DOHH2 (cell line): ENCODE data around the gene TTC19.

Experiments used
- H3F3A ChIP-seq: fragments of 200-600 bp; sonication (generic), shearing (Covaris generic); 2 replicates; pipeline ENCODE4 v1.6.0; 2016; ENCODE audit warnings: antibody characterized with exemption, mild to moderate bottlenecking; ENCODE audit not compliant: control insufficient read depth, insufficient read depth
- H3K27ac ChIP-seq: fragments of 200-600 bp; sonication (generic); 2 replicates; pipeline ENCODE4 v1.5.1; 2014; ENCODE audit warnings: low read depth, mild to moderate bottlenecking, low read length, moderate library complexity
- H3K27me3 ChIP-seq: fragments of 200-600 bp; sonication (generic); 2 replicates; pipeline ENCODE4 v1.6.1; 2014; ENCODE audit warnings: mild to moderate bottlenecking, low read length, mixed read lengths; ENCODE audit not compliant: control insufficient read depth
- H3K36me3 ChIP-seq: fragments of 200-600 bp; sonication (generic); 2 replicates; pipeline ENCODE4 v1.6.1; 2014; ENCODE audit warnings: mild to moderate bottlenecking, low read length, moderate library complexity, mixed read lengths; ENCODE audit not compliant: control insufficient read depth
- H3K4me1 ChIP-seq: fragments of 200-600 bp; sonication (generic); 2 replicates; pipeline ENCODE4 v1.6.1; 2014; ENCODE audit warnings: mild to moderate bottlenecking, low read length, mixed read lengths; ENCODE audit not compliant: control insufficient read depth
- H3K4me2 ChIP-seq: fragments of 200-600 bp; sonication (generic); 2 replicates; pipeline ENCODE4 v1.6.0; 2014; ENCODE audit warnings: mild to moderate bottlenecking, low read length, moderate library complexity
- H3K4me3 ChIP-seq: fragments of 200-600 bp; sonication (generic); 2 replicates; pipeline ENCODE4 v1.5.1; 2014; ENCODE audit warnings: mild to moderate bottlenecking, low read length, mixed read lengths
- H3K79me2 ChIP-seq: fragments of 200-600 bp; sonication (generic); 2 replicates; pipeline ENCODE4 v1.6.1; 2014; ENCODE audit warnings: mild to moderate bottlenecking, low read length, mixed read lengths; ENCODE audit not compliant: control insufficient read depth
- H3K9me2 ChIP-seq: fragments of 200-600 bp; sonication (generic); replicated peaks from 2 replicates; pipeline ENCODE4 v1.6.1; 2014; ENCODE audit warnings: mild to moderate bottlenecking, low read length, mixed read lengths; ENCODE audit not compliant: control insufficient read depth
- H3K9me3 ChIP-seq: fragments of 200-600 bp; sonication (generic); 2 replicates; pipeline ENCODE4 v1.6.1; 2014; ENCODE audit warnings: antibody characterized with exemption, low read length, mixed read lengths; ENCODE audit not compliant: control insufficient read depth, insufficient read depth
- H4K20me1 ChIP-seq: fragments of 200-600 bp; sonication (generic); 2 replicates; pipeline ENCODE4 v1.6.0; 2014; ENCODE audit warnings: low read depth, mild to moderate bottlenecking, antibody characterized with exemption, low read length, moderate library complexity; ENCODE audit not compliant: control insufficient read depth, insufficient read depth
- CTCF ChIP-seq: fragments of 200-600 bp; sonication (generic); IDR thresholded peaks from one replicate; pipeline ENCODE4 v1.5.1; 2014; ENCODE audit warnings: antibody characterized with exemption, mild to moderate bottlenecking, low read depth, low read length; ENCODE audit not compliant: poor library complexity, severe bottlenecking
- EZH2phosphoT487 ChIP-seq: fragments of 200-600 bp; sonication (generic); IDR thresholded peaks from 2 replicates; pipeline ENCODE4 v1.6.1; 2017; ENCODE audit warnings: borderline replicate concordance, mild to moderate bottlenecking, antibody characterized with exemption, low read length, moderate library complexity, mixed read lengths

The TTC19 gene

GRCh38 chr17:16027708-16028584 is 28.3 kb downstream of the TTC19 start:
- no peak for TF ChIP-seq EZH2phosphoT487
- no peak for TF ChIP-seq CTCF
- Histone ChIP-seq H3K4me1 (no peaks in the 10 kb centered on the region), H3K4me3 (no peak overlapping the region), H4K20me1 (no peaks in the 10 kb centered on the region), H3K27me3 (no peaks in the 10 kb centered on the region), H3K79me2 (peaks cover 14% of the 10 kb centered on the region), H3F3A (peaks cover 11% of the 10 kb centered on the region), H3K9me3 (no peaks in the 10 kb centered on the region), H3K27ac (no peak overlapping the region), H3K36me3 (peaks cover 93% of the 10 kb centered on the region), H3K4me2 (no peak overlapping the region), H3K9me2 (no peaks in the 10 kb centered on the region)

DNA sequence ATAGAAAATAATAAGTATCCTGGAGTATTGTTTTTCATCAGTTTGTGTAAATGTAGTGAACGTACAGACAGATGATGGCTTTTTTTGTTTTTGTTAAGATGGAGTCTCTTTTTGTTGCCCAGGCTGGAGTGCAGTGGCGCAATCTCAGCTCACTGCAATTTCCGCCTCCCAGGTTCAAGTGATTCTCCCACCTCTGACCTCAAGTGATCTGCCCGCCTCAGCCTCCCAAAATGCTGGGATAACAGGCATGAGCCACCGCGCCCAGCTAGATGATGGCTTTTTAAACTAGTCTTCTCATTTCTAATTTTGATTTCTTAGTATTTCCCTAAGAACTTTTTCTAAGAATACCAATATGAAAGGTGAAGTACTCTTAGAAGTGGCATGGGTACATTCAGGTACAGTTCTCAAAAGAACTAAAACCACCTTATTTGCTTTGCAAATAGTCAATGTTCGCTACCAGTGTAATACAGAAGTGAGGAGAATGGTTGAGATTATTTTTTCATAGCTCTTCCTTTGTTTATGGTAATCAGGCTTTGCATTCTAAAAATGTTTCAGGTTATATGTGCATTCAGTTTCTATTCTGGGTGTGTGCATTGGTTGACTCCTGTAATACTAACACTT is 34.2 kb downstream of the TTC19 start:
- Histone ChIP-seq H3K79me2 (no peaks in the 10 kb centered on the region), H3K4me2 (no peak overlapping the region), H3K36me3 (peaks cover 95% of the 10 kb centered on the region), H3K9me2 (no peaks in the 10 kb centered on the region), H3K27me3 (no peaks in the 10 kb centered on the region), H3K27ac (no peak overlapping the region), H3K4me3 (no peak overlapping the region), H3F3A (peaks cover 8% of the 10 kb centered on the region), H3K4me1 (peaks cover 14% of the 10 kb centered on the region), H4K20me1 (no peaks in the 10 kb centered on the region), H3K9me3 (no peaks in the 10 kb centered on the region)
- TF ChIP-seq CTCF (no peak), EZH2phosphoT487 (no peak)

GRCh38 chr17:16036261-16036660 is 36.6 kb downstream of the TTC19 start:
- Histone ChIP-seq H4K20me1 (no peaks in the 10 kb centered on the region), H3K79me2 (no peaks in the 10 kb centered on the region), H3K36me3 (peaks cover 87% of the 10 kb centered on the region), H3K4me2 (no peak overlapping the region), H3F3A (peaks cover 3% of the 10 kb centered on the region; the same call in 1 of the 2 replicates), H3K9me3 (no peaks in the 10 kb centered on the region), H3K9me2 (no peaks in the 10 kb centered on the region), H3K27me3 (no peaks in the 10 kb centered on the region), H3K27ac (no peak overlapping the region), H3K4me1 (peaks cover 14% of the 10 kb centered on the region), H3K4me3 (no peak overlapping the region)
- TF ChIP-seq EZH2phosphoT487 (no peak), CTCF (no peak)
